Mucosa of rectum (tissue), 2 donors: ENCODE data around the gene CSF3.

Experiments used
- H3K27ac ChIP-seq, 2 donors: one replicate each; pipeline ENCODE4 v1.7.0; 2013; ENCODE audit warnings: inconsistent platforms in 2 of 2, low read depth in 2 of 2, low read length in 2 of 2
- H3K27me3 ChIP-seq, 2 donors: one replicate each; pipeline ENCODE4 v1.7.0; 2013; ENCODE audit warnings: low read length in 2 of 2; ENCODE audit not compliant: control insufficient read depth in 2 of 2, insufficient read depth in 2 of 2
- H3K36me3 ChIP-seq, 2 donors: one replicate each; pipeline ENCODE4 v1.7.0; 2013; ENCODE audit warnings: low read length in 2 of 2; ENCODE audit not compliant: control insufficient read depth in 2 of 2, insufficient read depth in 2 of 2
- H3K4me1 ChIP-seq, 2 donors: one replicate each; pipeline ENCODE4 v1.7.0; 2013; ENCODE audit warnings: low read length in 2 of 2, mild to moderate bottlenecking in 1 of 2; ENCODE audit not compliant: control insufficient read depth in 2 of 2, insufficient read depth in 2 of 2
- H3K4me3 ChIP-seq, 2 donors: one replicate each; pipeline ENCODE4 v1.7.0; 2013; ENCODE audit warnings: low read length in 2 of 2
- H3K9ac ChIP-seq, 2 donors: one replicate each; pipeline ENCODE4 v1.7.0; 2013; ENCODE audit warnings: low read length in 2 of 2, low read depth in 1 of 2, mild to moderate bottlenecking in 1 of 2
- H3K9me3 ChIP-seq, 2 donors: one replicate each; pipeline ENCODE4 v1.7.0; 2013; ENCODE audit warnings: low read length in 2 of 2; ENCODE audit not compliant: control insufficient read depth in 2 of 2
- donor health status: healthy.
- donor health status: Normal muscosa, but diverticular disease.

Gene CSF3

GRCh38 chr17:40014375-40014980, 762 bp upstream of the CSF3 start:
- peaks cover 2 to 8% of the 10 kb centered on the region in 2 donors for H3K36me3 ChIP-seq
- no peak overlapping the region for H3K4me3 ChIP-seq
- H3K4me1 ChIP-seq: peaks cover 17 to 22% of the 10 kb centered on the region in 2 donors
- peak overlapping the region; percentile 24 to 63 for H3K9ac ChIP-seq
- H3K27ac ChIP-seq: peak overlapping the region in 1 of 2 donors; percentile 11
- H3K9me3 ChIP-seq: no peaks in the 10 kb centered on the region
- H3K27me3 ChIP-seq: no peaks in the 10 kb centered on the region

DNA sequence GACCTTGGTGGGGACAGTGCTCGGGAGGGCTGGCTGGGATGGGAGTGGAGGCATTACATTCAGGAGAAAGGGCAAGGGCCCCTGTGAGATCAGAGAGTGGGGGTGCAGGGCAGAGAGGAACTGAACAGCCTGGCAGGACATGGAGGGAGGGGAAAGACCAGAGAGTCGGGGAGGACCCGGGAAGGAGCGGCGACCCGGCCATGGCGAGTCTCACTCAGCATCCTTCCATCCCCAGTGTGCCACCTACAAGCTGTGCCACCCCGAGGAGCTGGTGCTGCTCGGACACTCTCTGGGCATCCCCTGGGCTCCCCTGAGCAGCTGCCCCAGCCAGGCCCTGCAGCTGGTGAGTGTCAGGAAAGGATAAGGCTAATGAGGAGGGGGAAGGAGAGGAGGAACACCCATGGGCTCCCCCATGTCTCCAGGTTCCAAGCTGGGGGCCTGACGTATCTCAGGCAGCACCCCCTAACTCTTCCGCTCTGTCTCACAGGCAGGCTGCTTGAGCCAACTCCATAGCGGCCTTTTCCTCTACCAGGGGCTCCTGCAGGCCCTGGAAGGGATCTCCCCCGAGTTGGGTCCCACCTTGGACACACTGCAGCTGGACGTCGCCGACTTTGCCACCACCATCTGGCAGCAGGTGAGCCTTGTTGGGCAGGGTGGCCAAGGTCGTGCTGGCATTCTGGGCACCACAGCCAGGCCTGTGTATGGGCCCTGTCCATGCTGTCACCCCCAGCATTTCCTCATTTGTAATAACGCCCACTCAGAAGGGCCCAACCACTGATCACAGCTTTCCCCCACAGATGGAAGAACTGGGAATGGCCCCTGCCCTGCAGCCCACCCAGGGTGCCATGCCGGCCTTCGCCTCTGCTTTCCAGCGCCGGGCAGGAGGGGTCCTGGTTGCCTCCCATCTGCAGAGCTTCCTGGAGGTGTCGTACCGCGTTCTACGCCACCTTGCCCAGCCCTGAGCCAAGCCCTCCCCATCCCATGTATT, 1.1 kb downstream of the CSF3 start:
- Histone ChIP-seq H3K27ac (no peak overlapping the region), H3K9me3 (no peaks in the 10 kb centered on the region), H3K4me1 (peaks cover 19 to 22% of the 10 kb centered on the region in 2 donors), H3K27me3 (no peaks in the 10 kb centered on the region), H3K9ac (peak overlapping the region in 1 of 2 donors; percentile 59), H3K4me3 (no peak overlapping the region), H3K36me3 (peaks cover 13 to 14% of the 10 kb centered on the region in 2 donors)

DNA sequence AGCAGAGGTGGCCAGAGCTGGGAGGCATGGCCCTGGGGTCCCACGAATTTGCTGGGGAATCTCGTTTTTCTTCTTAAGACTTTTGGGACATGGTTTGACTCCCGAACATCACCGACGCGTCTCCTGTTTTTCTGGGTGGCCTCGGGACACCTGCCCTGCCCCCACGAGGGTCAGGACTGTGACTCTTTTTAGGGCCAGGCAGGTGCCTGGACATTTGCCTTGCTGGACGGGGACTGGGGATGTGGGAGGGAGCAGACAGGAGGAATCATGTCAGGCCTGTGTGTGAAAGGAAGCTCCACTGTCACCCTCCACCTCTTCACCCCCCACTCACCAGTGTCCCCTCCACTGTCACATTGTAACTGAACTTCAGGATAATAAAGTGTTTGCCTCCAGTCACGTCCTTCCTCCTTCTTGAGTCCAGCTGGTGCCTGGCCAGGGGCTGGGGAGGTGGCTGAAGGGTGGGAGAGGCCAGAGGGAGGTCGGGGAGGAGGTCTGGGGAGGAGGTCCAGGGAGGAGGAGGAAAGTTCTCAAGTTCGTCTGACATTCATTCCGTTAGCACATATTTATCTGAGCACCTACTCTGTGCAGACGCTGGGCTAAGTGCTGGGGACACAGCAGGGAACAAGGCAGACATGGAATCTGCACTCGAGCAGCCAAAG, 2.3 kb downstream of the CSF3 start:
- H3K36me3 ChIP-seq: peaks cover 24 to 25% of the 10 kb centered on the region in 2 donors
- no peak overlapping the region for H3K27ac ChIP-seq
- no peaks in the 10 kb centered on the region for H3K9me3 ChIP-seq
- no peaks in the 10 kb centered on the region for H3K27me3 ChIP-seq
- H3K4me3 ChIP-seq: no peak overlapping the region
- H3K9ac ChIP-seq: peak overlapping the region in 1 of 2 donors; percentile 15
- peaks cover 23 to 24% of the 10 kb centered on the region in 2 donors for H3K4me1 ChIP-seq

DNA sequence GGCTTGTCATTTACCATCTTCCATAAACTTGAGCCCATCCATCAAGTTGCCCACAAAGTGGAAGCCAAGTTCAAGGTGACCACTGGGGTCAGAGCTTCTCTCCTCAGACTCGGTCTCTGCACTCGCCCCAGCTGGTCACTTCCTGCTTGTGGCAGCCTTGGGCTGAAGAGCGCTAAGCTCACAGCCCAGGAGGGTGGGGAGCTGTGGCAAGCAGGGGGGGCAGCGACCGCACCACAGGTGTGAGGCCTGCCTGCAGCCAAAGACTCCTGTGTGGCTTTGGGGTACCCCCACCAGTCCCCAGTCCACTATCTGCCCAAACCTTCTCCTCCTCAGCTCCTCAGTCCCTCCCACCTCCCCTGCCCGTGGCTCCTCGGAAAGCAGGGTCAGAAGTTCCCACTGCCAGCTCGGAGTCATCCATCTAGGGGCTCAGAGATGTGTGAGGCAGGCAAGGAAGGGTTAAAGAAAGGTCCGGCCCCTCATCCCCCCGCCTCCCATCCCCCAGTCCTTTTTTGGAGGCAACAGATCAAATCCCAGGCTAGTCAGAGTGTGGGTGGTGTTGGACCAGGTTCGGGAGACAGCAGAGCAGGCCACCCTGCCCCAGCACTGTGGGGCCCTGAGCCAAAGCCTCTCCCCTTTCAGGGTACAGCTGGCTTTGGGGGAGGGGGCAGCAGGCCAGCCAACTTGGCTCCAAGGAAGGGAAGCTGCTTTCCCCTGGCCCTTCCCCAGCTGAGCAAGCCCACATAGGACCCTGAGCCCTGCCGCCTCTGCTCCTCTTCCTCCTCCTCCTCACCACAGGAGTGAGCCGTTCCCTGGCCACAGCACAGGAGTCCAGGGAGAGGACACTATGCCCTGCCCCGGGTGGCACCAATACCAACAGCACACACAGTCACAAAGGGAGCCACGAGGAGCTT, 3.2 kb downstream of the CSF3 start:
- peak overlapping the region in 1 of 2 donors; percentile 0 for H3K27ac ChIP-seq
- H3K4me1 ChIP-seq: peaks cover 31 to 33% of the 10 kb centered on the region in 2 donors

DNA sequence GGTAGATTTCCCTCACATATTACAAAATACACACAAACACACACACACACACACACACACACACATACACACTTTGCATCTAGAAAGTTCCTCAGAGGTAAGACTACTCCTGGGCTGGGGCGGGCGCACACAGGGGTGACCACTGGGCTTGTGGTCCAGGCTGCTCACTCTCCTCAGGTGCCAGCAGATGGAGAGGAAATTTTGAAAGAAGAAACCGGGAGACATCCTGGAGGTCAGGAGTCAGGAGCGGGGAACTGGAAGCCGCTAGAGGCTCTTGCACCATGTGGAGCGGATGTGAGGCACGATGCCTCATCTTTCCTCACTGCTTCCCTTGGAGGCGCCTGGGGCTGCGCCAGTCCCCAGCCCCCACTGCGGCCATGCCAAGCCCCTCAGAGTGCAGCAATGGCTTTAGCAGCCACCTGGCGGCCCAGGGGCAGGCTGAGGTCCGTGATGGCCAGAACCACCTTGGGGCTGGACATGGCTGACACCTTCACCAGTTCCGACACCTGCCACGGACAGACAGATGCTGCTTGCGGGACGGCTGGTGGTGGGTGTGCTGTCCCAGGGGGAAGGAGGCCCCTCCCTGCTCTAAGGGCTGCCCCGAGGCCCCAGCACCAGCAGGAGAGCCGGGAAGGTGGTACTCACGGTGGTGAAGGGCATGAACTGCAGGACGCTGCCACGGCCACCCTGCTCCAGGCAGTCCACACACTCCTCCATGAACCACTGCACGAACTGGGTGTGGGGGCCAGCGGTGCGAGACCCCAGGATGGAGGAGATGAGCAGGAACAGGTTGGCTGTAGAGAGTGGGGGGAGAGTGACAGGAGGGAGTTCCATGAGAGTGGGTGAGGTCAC, 4.1 kb downstream of the CSF3 start:
- Histone ChIP-seq H3K4me1 (peaks cover 34 to 37% of the 10 kb centered on the region in 2 donors), H3K9ac (no peak overlapping the region), H3K36me3 (peaks cover 25 to 32% of the 10 kb centered on the region in 2 donors), H3K27ac (no peak overlapping the region), H3K4me3 (no peak overlapping the region), H3K27me3 (no peaks in the 10 kb centered on the region), H3K9me3 (no peaks in the 10 kb centered on the region)

More for the DNA sequence above, 3.2 kb downstream of the CSF3 start:
- H3K9me3 ChIP-seq: no peaks in the 10 kb centered on the region
- peaks cover 25 to 32% of the 10 kb centered on the region in 2 donors for H3K36me3 ChIP-seq
- no peak overlapping the region for H3K4me3 ChIP-seq
- H3K27me3 ChIP-seq: no peaks in the 10 kb centered on the region
- no peak overlapping the region for H3K9ac ChIP-seq

GRCh38 chr17:40020146-40020545, 4.9 kb downstream of the CSF3 start:
- Histone ChIP-seq H3K27ac (no peak overlapping the region), H3K4me3 (no peak overlapping the region), H3K27me3 (no peaks in the 10 kb centered on the region), H3K36me3 (peaks cover 25 to 32% of the 10 kb centered on the region in 2 donors), H3K9me3 (no peaks in the 10 kb centered on the region), H3K9ac (no peak overlapping the region), H3K4me1 (peaks cover 27 to 29% of the 10 kb centered on the region in 2 donors)

DNA sequence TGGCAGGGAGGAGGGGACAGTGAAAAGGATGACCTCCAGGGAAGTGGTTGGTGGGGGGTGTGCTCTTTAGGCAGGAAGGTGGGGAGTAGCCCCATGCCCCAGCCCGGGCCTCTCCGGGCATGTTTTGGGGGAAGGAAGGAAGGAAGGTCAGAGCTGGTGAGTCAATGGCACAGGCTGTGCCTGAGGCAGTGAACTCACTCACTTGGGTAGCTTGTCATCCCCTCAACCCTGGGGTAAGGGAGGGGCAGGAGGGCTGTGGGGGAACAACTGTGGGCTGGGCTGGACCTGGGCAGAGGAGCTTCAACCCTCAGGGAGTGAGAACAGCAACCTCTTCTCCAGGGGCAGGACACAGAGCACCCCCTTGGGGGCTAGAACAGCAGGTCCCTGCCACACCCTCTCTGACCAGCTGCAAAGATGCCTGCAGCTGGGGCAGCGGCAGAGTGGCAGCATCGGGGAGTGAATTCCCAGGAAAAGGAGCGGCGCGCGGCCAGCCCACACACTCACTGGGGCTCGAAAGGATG, 6.3 kb downstream of the CSF3 start:
- Histone ChIP-seq H3K4me3 (no peak overlapping the region), H3K27me3 (no peaks in the 10 kb centered on the region), H3K9me3 (no peaks in the 10 kb centered on the region), H3K27ac (no peak overlapping the region), H3K36me3 (peaks cover 33 to 44% of the 10 kb centered on the region in 2 donors), H3K9ac (no peak overlapping the region), H3K4me1 (peaks cover 25 to 30% of the 10 kb centered on the region in 2 donors)

DNA sequence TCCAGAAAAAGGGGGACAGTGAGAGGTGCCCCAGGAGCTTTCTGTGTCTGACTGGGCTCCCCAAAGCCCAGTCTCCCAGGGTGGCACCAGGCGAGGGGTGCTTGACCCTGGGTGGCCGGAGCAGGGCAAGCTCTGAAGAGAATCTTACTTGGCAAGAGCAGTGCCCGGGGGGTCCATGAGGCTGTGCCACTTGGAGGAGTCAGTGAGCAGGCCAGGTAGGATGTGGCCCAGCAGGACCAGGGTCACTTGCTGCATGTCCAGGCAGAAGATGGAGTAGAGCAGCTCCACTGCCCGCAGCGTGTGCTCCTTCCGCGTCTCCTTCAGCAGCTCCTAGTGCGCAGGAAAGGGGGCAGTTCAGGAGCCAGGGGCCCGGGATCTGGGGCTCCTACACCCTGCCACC, 7.3 kb downstream of the CSF3 start:
- H3K9me3 ChIP-seq: no peaks in the 10 kb centered on the region
- H3K27me3 ChIP-seq: no peaks in the 10 kb centered on the region
- no peak overlapping the region for H3K4me3 ChIP-seq
- peaks cover 25 to 34% of the 10 kb centered on the region in 2 donors for H3K4me1 ChIP-seq
- H3K9ac ChIP-seq: no peak overlapping the region
- H3K36me3 ChIP-seq: peaks cover 34 to 46% of the 10 kb centered on the region in 2 donors
- peak overlapping the region; percentile 67 to 79 for H3K27ac ChIP-seq
